ENCODE results near the gene EPHB3.

EPHB3 gene

DNA sequence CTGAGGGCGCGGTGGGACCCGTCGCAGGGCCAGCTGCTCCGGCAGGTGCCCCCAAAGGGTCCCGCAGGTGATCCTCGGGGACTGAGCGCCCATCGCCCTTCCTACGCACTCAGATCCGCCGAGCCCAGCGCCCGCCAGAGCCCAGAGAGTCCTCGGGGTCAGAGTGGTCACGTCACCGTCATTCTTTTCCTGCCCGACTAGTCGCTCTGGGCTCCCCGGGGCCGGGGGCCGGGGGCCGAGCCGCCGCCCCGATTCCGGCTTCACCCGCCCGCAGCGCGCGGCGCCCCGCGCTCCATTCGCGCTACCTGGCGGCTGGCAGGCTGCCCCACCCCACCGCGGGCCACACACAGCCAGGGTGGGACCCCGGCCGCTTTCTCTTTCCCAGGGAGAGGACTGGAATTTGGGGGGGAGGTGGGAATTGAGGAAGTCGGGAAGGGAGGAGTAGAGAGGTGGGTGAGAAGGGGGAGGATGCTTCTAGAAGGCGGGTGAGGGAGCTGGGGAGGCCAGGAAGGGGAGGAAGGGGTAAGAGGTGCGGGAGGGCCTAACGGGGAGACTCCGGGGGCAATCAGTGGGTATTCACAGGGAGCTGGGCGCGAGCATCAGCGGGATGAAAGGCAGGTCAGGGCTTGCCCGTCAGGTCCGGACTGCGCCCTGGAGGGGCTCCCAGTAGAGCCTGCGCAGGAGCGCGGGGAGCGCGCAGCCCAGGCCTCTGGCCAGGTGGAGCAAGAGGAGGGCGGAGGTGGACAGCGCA, 36.1 kb upstream of the EPHB3 start:
- H3K4me3 ChIP-seq (ENCODE audit: control insufficient read depth, low read depth, low read length), result peak overlapping the region; percentile 35
- no peak for DNase-seq (ENCODE audit: low read depth)
- TF ChIP-seq, protein P1, sequence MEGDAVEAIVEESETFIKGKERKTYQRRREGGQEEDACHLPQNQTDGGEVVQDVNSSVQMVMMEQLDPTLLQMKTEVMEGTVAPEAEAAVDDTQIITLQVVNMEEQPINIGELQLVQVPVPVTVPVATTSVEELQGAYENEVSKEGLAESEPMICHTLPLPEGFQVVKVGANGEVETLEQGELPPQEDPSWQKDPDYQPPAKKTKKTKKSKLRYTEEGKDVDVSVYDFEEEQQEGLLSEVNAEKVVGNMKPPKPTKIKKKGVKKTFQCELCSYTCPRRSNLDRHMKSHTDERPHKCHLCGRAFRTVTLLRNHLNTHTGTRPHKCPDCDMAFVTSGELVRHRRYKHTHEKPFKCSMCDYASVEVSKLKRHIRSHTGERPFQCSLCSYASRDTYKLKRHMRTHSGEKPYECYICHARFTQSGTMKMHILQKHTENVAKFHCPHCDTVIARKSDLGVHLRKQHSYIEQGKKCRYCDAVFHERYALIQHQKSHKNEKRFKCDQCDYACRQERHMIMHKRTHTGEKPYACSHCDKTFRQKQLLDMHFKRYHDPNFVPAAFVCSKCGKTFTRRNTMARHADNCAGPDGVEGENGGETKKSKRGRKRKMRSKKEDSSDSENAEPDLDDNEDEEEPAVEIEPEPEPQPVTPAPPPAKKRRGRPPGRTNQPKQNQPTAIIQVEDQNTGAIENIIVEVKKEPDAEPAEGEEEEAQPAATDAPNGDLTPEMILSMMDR (conservative IDR thresholded peaks at IDR 0.05; ENCODE audit: control insufficient read depth, insufficient read depth, low read depth, low read length), result no peak

DNA sequence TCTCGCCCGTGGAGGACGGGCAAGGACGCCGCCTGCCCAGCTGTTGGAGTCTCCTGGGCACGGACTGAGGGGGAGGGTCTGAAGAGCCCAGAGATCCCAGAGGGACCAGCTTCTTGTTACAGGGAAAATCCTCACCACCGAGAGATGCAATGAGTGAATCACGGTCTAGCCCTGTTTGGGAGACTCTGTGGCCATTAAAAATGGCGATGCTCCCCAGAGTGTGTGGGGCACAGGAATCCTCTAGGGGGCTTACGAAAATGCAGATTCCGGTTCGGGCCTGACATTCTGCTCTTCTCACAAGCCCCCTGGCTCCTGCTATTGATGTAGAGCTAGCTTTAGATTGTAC, 35.5 kb upstream of the EPHB3 start:
- no peak overlapping the region for H3K4me3 ChIP-seq (ENCODE audit: control insufficient read depth, low read depth, low read length)
- TF ChIP-seq, protein P1 (conservative IDR thresholded peaks at IDR 0.05; ENCODE audit: control insufficient read depth, insufficient read depth, low read depth, low read length), result no peak
- peak; percentile 19 for DNase-seq (ENCODE audit: low read depth)

GRCh38 chr3:184531626-184532280, 29.8 kb upstream of the EPHB3 start:
- H3K4me3 ChIP-seq (ENCODE audit: control insufficient read depth, low read depth, low read length), result no peak overlapping the region
- TF ChIP-seq, protein P1 (conservative IDR thresholded peaks at IDR 0.05; ENCODE audit: control insufficient read depth, insufficient read depth, low read depth, low read length), result no peak
- DNase-seq (ENCODE audit: low read depth), result no peak

DNA sequence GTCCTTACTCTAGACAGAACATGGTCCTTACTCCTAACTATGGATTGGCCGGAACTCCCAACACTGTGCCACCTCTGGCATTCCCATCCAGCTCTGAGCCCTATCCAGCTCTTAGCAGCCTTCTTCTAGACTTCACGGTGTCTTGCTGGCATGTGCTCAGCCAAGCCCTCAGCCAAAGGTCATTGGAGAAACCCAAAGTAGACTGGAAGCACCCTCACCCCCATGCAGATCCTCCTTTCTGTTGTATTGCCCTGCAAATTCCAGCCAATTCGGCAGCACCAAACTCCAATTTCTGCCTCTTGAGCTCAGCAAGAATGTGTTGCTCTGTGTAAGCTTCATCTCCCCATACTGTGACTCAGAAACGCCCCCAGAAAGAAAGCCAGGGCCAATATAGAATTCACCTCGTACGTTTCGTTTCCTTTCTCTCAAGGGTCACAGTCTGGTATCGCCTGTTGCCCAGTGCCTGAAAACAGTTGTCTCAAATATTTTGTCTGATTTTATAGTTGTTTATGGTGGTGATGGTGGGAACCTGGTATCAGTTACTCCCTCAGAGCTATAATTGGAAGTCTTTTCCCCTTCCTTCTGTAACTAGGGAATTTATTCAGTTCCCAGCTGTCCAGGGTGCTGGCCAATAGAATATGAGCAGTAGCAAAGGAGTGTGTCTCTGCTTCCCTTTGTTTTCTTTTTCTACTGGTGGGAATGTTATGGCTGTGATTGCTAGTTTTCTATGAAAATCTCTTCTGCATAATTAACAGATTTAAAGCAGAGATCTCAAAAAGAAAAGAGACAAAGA, 28.4 kb upstream of the EPHB3 start:
- TF ChIP-seq, protein P1 (conservative IDR thresholded peaks at IDR 0.05; ENCODE audit: control insufficient read depth, insufficient read depth, low read depth, low read length), result no peak
- no peak for DNase-seq (ENCODE audit: low read depth)
- no peak overlapping the region for H3K4me3 ChIP-seq (ENCODE audit: control insufficient read depth, low read depth, low read length)

GRCh38 chr3:184537885-184538665, 23.5 kb upstream of the EPHB3 start:
- DNase-seq (ENCODE audit: low read depth), result no peak
- no peak overlapping the region for H3K4me3 ChIP-seq (ENCODE audit: control insufficient read depth, low read depth, low read length)
- TF ChIP-seq, protein P1 (conservative IDR thresholded peaks at IDR 0.05; ENCODE audit: control insufficient read depth, insufficient read depth, low read depth, low read length), result no peak
